ENCODE measurements around the gene CCR4. TPM values are rescaled to one million over a fixed set of nuclear protein-coding genes. Genes with fewer than 3 reads are reported as not detected.

The CCR4 gene
- total and polyA plus RNA-seq, 2 of the 4 experiments (the other 2 are of a cell fraction): not detected

- Histone ChIP-seq H3K18ac (ENCODE audit: low read depth, low read length) (no peak overlapping the region), H2BK15ac (ENCODE audit: low read depth, low read length) (no peak overlapping the region), H3K4ac (ENCODE audit: low read depth, low read length) (no peak overlapping the region), H3K27ac (ENCODE audit: insufficient read depth, low read length) (no peak overlapping the region), H3K27me3 (ENCODE audit: control insufficient read depth, insufficient read depth, low read length) (no peaks in the 10 kb centered on the region; the same call in 1 of the 2 replicates), H3K14ac (replicated peaks; ENCODE audit: low read depth, low read length) (no peak overlapping the region), H4K5ac (ENCODE audit: low read depth, low read length) (no peak overlapping the region), H2BK120ac (ENCODE audit: low read depth, low read length) (no peak overlapping the region), H2AK9ac (replicated peaks; ENCODE audit: low read depth, low read length, poor library complexity) (no peak overlapping the region), H3K9ac (ENCODE audit: low read depth, low read length) (no peak overlapping the region), H3K56ac (ENCODE audit: extremely low read depth, insufficient read depth, low read length) (no peak overlapping the region), H3K36me3 (ENCODE audit: control insufficient read depth, insufficient read depth, low read length) (no peaks in the 10 kb centered on the region), H3K9me1 (ENCODE audit: insufficient read depth, low read length) (no peaks in the 10 kb centered on the region), H3K9me3 (ENCODE audit: control insufficient read depth, insufficient read depth, low read length) (no peaks in the 10 kb centered on the region), H2AK5ac (ENCODE audit: low read depth, low read length) (no peak overlapping the region), H3K4me3 (ENCODE audit: insufficient read depth, low read depth, low read length) (no peak overlapping the region), H2AFZ (replicated peaks; ENCODE audit: low read length, poor library complexity) (no peak overlapping the region), H3K79me1 (ENCODE audit: low read depth in 1 of 2, low read length in 2 of 2) (no peaks in the 10 kb centered on the region), H3K4me1 (ENCODE audit: control insufficient read depth, insufficient read depth, low read length) (no peaks in the 10 kb centered on the region), H4K20me1 (ENCODE audit: insufficient read depth, low read length) (no peaks in the 10 kb centered on the region), H4K8ac (ENCODE audit: low read depth in 2 of 2, low read length in 2 of 2) (no peak overlapping the region), H3K4me2 (ENCODE audit: low read depth, low read length) (no peak overlapping the region), H2BK20ac (ENCODE audit: low read depth, low read length) (no peak overlapping the region), H2BK5ac (ENCODE audit: low read depth, low read length, poor library complexity, severe bottlenecking) (no peak overlapping the region), H3K23ac (ENCODE audit: low read depth, low read length) (no peak overlapping the region), H4K91ac (ENCODE audit: insufficient read depth, low read depth, low read length) (no peak overlapping the region)
- BruUV-seq (replicated peaks): no TSS peak
- CTCF ChIA-PET: no interaction called here
- ATAC-seq (ENCODE audit: low read depth) (no peak), DNase-seq (no peak)
- intact Hi-C loops (cut with micrococcal nuclease) (no loop called here), dilution Hi-C loops (cut with HindIII; ENCODE audit: low sequenced_read_pairs, unreplicated experiment) (no loop called here), in situ Hi-C loops (cut with MboI; ENCODE audit: low sequenced_read_pairs) (no loop called here)
- TF ChIP-seq RFX5 (IDR thresholded peaks at IDR 0.05; ENCODE audit: low read depth, low read length) (no peak), MXI1 (IDR thresholded peaks at IDR 0.05; ENCODE audit: borderline replicate concordance, low read depth, low read length) (no peak), SMC3 (IDR thresholded peaks at IDR 0.05; ENCODE audit: low read depth, low read length) (no peak), CTCF (conservative IDR thresholded peaks at IDR 0.05; ENCODE audit: low read depth, low read length) (no peak), MAFK (IDR thresholded peaks at IDR 0.05; ENCODE audit: low read depth, low read length) (no peak), MAZ (IDR thresholded peaks at IDR 0.05; ENCODE audit: borderline replicate concordance, low read depth, low read length) (no peak), POLR2A (IDR thresholded peaks at IDR 0.05; ENCODE audit: low read depth, low read length) (no peak), CHD1 (IDR thresholded peaks at IDR 0.05; ENCODE audit: low read depth, low read length) (no peak), RCOR1 (IDR thresholded peaks at IDR 0.05; ENCODE audit: insufficient replicate concordance, low read length) (no peak), FOS (IDR thresholded peaks at IDR 0.05; ENCODE audit: low read depth, low read length) (no peak), BHLHE40 (IDR thresholded peaks at IDR 0.05; ENCODE audit: low read depth, low read length) (no peak), NFE2L2 (IDR thresholded peaks at IDR 0.05; ENCODE audit: low read depth, low read length) (no peak), RAD21 (IDR thresholded peaks at IDR 0.05; ENCODE audit: low read length) (no peak), CEBPB (IDR thresholded peaks at IDR 0.05; ENCODE audit: low read depth, low read length) (no peak)
- TF ChIP-seq, protein P1, sequence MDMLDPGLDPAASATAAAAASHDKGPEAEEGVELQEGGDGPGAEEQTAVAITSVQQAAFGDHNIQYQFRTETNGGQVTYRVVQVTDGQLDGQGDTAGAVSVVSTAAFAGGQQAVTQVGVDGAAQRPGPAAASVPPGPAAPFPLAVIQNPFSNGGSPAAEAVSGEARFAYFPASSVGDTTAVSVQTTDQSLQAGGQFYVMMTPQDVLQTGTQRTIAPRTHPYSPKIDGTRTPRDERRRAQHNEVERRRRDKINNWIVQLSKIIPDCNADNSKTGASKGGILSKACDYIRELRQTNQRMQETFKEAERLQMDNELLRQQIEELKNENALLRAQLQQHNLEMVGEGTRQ (IDR thresholded peaks at IDR 0.05; ENCODE audit: low read depth, low read length): no peak
- TF ChIP-seq, protein P2, sequence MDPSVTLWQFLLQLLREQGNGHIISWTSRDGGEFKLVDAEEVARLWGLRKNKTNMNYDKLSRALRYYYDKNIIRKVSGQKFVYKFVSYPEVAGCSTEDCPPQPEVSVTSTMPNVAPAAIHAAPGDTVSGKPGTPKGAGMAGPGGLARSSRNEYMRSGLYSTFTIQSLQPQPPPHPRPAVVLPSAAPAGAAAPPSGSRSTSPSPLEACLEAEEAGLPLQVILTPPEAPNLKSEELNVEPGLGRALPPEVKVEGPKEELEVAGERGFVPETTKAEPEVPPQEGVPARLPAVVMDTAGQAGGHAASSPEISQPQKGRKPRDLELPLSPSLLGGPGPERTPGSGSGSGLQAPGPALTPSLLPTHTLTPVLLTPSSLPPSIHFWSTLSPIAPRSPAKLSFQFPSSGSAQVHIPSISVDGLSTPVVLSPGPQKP (IDR thresholded peaks at IDR 0.05; ENCODE audit: borderline replicate concordance, low read depth, low read length): no peak
- POLR2A ChIA-PET (ENCODE audit: unreplicated experiment): no interaction called here
Observed at GRCh38 chr3:32983124-32983523, 31.7 kb downstream of the CCR4 start.
